ENCODE results near the gene DENND11. TPM values are rescaled to one million over a fixed set of nuclear protein-coding genes. Genes with fewer than 3 reads are reported as not detected.

The DENND11 gene
- total RNA-seq, 1 donor from 2014 or later = 77.0 TPM

DNA sequence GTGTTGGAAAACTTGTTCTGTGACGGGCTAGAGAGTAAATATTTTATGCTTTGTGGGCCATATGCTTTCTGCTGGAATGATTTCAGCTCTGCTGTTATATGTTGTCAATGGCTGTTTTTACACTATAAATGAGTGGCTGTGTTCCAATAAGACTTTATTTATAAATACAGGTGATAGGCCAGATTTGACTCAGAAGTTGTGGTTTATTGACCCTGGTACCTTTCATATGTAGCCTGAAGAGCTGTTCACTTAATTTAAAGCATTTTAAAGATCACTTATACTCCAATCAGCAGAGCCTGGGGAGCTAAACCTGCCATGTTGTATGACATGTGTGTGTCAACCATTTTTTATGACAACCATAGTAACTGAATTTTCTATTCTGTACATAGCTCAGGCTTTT, 27.1 kb upstream of the DENND11 start:
- no peaks in the 10 kb centered on the region for H3K27me3 Mint-ChIP-seq (ENCODE audit: unreplicated experiment)
- H3K36me3 Mint-ChIP-seq (ENCODE audit: low read depth, unreplicated experiment) = no peaks in the 10 kb centered on the region
- no peak for DNase-seq (ENCODE audit: low spot score)
- no peak overlapping the region for H3K27ac Mint-ChIP-seq (ENCODE audit: unreplicated experiment)
- H3K4me1 Mint-ChIP-seq (ENCODE audit: unreplicated experiment) = peaks cover 2% of the 10 kb centered on the region
- TF ChIP-seq, protein P1, sequence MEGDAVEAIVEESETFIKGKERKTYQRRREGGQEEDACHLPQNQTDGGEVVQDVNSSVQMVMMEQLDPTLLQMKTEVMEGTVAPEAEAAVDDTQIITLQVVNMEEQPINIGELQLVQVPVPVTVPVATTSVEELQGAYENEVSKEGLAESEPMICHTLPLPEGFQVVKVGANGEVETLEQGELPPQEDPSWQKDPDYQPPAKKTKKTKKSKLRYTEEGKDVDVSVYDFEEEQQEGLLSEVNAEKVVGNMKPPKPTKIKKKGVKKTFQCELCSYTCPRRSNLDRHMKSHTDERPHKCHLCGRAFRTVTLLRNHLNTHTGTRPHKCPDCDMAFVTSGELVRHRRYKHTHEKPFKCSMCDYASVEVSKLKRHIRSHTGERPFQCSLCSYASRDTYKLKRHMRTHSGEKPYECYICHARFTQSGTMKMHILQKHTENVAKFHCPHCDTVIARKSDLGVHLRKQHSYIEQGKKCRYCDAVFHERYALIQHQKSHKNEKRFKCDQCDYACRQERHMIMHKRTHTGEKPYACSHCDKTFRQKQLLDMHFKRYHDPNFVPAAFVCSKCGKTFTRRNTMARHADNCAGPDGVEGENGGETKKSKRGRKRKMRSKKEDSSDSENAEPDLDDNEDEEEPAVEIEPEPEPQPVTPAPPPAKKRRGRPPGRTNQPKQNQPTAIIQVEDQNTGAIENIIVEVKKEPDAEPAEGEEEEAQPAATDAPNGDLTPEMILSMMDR (IDR thresholded peaks at IDR 0.05; ENCODE audit: unreplicated experiment) = no peak
- H3K4me3 Mint-ChIP-seq (ENCODE audit: unreplicated experiment) = no peak overlapping the region
- H3K9me3 Mint-ChIP-seq (ENCODE audit: unreplicated experiment) = no peaks in the 10 kb centered on the region

DNA sequence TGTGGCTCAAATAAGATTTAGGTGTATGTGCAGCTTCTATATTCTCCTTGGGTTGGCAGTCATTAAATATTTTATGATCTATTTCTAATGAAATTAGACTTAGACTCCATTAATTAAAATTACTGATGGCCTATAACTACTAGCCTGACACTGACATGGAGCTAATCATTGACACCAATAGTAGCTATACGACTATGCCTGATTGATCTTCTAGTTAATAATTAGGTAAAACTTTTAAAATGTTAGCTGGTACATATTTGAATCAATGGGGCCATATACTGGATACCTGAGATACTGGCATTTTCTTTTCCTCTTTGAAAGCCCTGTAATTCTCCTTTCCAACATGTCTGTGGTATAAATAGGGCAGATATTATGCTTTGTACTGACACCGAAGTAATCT, 20.6 kb upstream of the DENND11 start:
- Mint-ChIP-seq H3K9me3 (ENCODE audit: unreplicated experiment) (no peaks in the 10 kb centered on the region), H3K27ac (ENCODE audit: unreplicated experiment) (no peak overlapping the region), H3K4me3 (ENCODE audit: unreplicated experiment) (no peak overlapping the region), H3K27me3 (ENCODE audit: unreplicated experiment) (no peaks in the 10 kb centered on the region), H3K4me1 (ENCODE audit: unreplicated experiment) (peaks cover 2% of the 10 kb centered on the region), H3K36me3 (ENCODE audit: low read depth, unreplicated experiment) (no peaks in the 10 kb centered on the region)
- TF ChIP-seq, protein P1 (IDR thresholded peaks at IDR 0.05; ENCODE audit: unreplicated experiment) = no peak
- no peak for DNase-seq (ENCODE audit: low spot score)

DNA sequence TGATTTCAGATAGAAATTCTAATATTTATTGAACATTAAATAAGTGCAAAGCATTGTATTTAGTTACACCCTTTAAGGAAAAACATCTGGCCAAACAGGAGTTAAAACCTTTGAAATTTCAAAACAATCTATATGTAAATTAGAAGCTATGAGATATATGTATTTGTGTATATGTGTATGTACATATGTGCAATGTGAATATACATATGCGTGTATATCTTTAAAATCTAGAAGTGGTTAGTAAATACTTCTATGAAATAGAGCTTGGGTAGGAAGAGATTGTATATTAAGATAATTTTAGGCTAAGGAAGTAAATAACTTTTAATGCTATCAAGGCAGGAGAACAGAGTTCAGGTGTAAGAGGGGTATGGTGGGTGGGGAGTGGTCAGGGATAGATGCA, 15.5 kb upstream of the DENND11 start:
- H3K27me3 Mint-ChIP-seq (ENCODE audit: unreplicated experiment) = no peaks in the 10 kb centered on the region
- no peak for DNase-seq (ENCODE audit: low spot score)
- H3K4me1 Mint-ChIP-seq (ENCODE audit: unreplicated experiment) = no peaks in the 10 kb centered on the region
- no peak overlapping the region for H3K4me3 Mint-ChIP-seq (ENCODE audit: unreplicated experiment)
- H3K27ac Mint-ChIP-seq (ENCODE audit: unreplicated experiment) = no peak overlapping the region
- H3K36me3 Mint-ChIP-seq (ENCODE audit: low read depth, unreplicated experiment) = no peaks in the 10 kb centered on the region
- H3K9me3 Mint-ChIP-seq (ENCODE audit: unreplicated experiment) = no peaks in the 10 kb centered on the region
- TF ChIP-seq, protein P1 (IDR thresholded peaks at IDR 0.05; ENCODE audit: unreplicated experiment) = no peak

DNA sequence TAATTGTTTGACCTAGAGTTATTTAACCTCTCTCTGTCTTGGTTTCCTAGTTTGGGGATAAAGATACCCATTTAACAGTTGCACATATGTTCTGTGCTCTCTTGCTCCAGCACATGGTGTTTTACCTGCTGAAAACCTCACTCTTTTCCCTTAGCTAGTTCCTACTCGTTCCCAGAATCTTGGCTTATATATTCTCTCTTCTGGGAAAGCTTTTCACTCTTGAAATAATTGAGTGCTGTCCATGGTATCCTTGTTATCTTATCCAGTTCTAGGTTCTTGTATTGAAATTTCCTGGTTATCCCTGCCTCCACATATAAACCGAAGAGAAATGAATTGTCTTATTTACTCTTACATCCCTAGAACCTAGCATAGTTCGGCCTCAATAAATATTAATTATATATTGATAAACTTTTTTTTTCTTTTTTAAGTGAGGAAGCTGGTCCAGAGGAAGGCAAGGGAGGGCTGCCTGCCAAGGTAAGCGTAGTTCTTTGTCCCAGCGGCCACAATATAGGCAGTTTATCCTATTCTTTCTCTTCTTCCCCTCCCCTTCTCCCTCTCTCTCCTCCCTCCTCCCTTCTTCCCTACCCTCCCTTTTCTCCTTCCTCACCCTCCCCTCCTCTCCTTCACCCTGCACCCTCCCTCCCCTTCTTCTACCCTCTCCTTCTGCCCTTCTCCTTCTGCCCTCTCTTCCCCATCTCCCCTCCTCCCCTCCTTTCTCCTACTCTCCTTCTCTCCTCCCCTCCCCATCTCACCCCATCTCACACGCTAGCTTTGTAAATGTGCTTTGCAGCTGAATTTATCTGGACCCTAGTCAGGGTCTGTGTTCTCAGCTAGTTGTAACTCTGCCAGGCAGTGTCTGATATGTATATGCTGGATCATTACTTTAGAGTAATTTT, 14.1 kb upstream of the DENND11 start:
- no peaks in the 10 kb centered on the region for H3K36me3 Mint-ChIP-seq (ENCODE audit: low read depth, unreplicated experiment)
- no peaks in the 10 kb centered on the region for H3K27me3 Mint-ChIP-seq (ENCODE audit: unreplicated experiment)
- no peaks in the 10 kb centered on the region for H3K9me3 Mint-ChIP-seq (ENCODE audit: unreplicated experiment)
- TF ChIP-seq, protein P1 (IDR thresholded peaks at IDR 0.05; ENCODE audit: unreplicated experiment) = no peak
- H3K27ac Mint-ChIP-seq (ENCODE audit: unreplicated experiment) = no peak overlapping the region
- no peak overlapping the region for H3K4me3 Mint-ChIP-seq (ENCODE audit: unreplicated experiment)
- peaks cover 8% of the 10 kb centered on the region for H3K4me1 Mint-ChIP-seq (ENCODE audit: unreplicated experiment)
- no peak for DNase-seq (ENCODE audit: low spot score)

DNA sequence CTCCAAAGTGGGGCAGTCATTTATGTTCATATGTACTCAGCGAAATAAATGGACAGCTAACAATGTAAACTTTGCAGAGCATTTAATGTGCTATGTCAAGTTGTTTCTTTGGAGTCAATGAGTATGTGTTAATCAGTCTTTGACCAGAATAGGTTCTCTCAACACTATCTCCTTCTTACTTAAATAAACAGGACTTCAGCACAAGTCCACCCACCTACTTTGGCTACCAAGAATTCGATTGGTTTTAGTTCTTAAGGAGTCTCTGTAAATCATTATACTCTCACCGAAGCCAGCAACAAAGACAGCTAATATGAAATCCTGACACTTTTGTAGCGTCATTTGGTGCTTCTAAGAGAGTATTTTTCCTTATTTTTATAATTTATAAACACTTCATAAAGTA, 13.1 kb upstream of the DENND11 start:
- Mint-ChIP-seq H3K9me3 (ENCODE audit: unreplicated experiment) (no peaks in the 10 kb centered on the region), H3K4me3 (ENCODE audit: unreplicated experiment) (no peak overlapping the region), H3K27ac (ENCODE audit: unreplicated experiment) (no peak overlapping the region), H3K4me1 (ENCODE audit: unreplicated experiment) (peaks cover 10% of the 10 kb centered on the region), H3K27me3 (ENCODE audit: unreplicated experiment) (no peaks in the 10 kb centered on the region), H3K36me3 (ENCODE audit: low read depth, unreplicated experiment) (no peaks in the 10 kb centered on the region)
- TF ChIP-seq, protein P1 (IDR thresholded peaks at IDR 0.05; ENCODE audit: unreplicated experiment) = no peak
- DNase-seq (ENCODE audit: low spot score) = no peak
